BLaER1 (cell line): Measurements from ENCODE around the gene CSH2.
A peak's percentile ranks its signal among the peaks of the same experiment; 100 is the strongest.

ENCODE experiments used
- H3K27ac ChIP-seq: shearing (Covaris generic); formaldehyde crosslinking; 2 replicates; pipeline ENCODE4 v1.8.1; 2022
- H3K27me3 ChIP-seq: shearing (Covaris generic); formaldehyde crosslinking; 2 replicates; pipeline ENCODE4 v1.8.1; 2022
- H3K36me3 ChIP-seq: shearing (Covaris generic); formaldehyde crosslinking; 2 replicates; pipeline ENCODE4 v1.8.1; 2022
- H3K4me1 ChIP-seq: shearing (Covaris generic); formaldehyde crosslinking; 2 replicates; pipeline ENCODE4 v1.8.1; 2022
- H3K4me2 ChIP-seq: shearing (Covaris generic); formaldehyde crosslinking; 2 replicates; pipeline ENCODE4 v1.8.1; 2022
- H3K4me3 ChIP-seq: shearing (Covaris generic); formaldehyde crosslinking; 2 replicates; pipeline ENCODE4 v1.8.1; 2022
- H3K9ac ChIP-seq: shearing (Covaris generic); formaldehyde crosslinking; 2 replicates; pipeline ENCODE4 v1.8.1; 2022
- H3K9me3 ChIP-seq: shearing (Covaris generic); formaldehyde crosslinking; 2 replicates; pipeline ENCODE4 v1.8.1; 2022
- H4K20me1 ChIP-seq: shearing (Covaris generic); formaldehyde crosslinking; 2 replicates; pipeline ENCODE4 v1.8.1; 2022
- Cebpa-rat ChIP-seq: shearing (Covaris generic); IDR thresholded peaks from 2 replicates; pipeline ENCODE4 v1.8.1; 2022

Gene CSH2

DNA sequence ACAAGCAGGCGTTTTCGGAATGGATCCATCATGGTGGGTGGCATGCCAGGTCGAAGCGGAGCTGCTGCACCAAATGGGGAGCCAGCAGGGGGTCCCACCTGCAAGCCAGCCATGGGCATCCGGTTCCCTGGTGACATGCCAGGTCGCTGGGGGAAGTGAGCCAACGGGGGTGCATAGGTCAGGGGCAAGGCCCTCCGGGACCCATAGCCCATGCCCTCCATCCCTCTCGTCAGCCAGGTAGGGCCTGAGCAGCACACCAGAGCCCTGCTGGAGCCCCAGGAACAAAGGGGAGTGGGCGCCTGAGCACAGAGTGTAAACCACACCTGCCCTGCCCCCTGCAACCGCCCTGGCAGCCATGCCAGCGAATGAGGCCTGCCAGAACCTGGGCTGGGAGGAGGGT is 36.0 kb downstream of the CSH2 start:
- Histone ChIP-seq H3K4me3 (no peak overlapping the region), H3K9ac (peak overlapping the region; percentile 21; the same call in 1 of the 2 replicates), H3K4me1 (peaks cover 88% of the 10 kb centered on the region), H3K4me2 (peak overlapping the region; percentile 98), H3K27me3 (no peaks in the 10 kb centered on the region), H3K9me3 (no peaks in the 10 kb centered on the region), H3K27ac (peak overlapping the region; percentile 99), H3K36me3 (peaks cover 60% of the 10 kb centered on the region), H4K20me1 (peaks cover 87% of the 10 kb centered on the region)
- no peak for TF ChIP-seq Cebpa-rat

DNA sequence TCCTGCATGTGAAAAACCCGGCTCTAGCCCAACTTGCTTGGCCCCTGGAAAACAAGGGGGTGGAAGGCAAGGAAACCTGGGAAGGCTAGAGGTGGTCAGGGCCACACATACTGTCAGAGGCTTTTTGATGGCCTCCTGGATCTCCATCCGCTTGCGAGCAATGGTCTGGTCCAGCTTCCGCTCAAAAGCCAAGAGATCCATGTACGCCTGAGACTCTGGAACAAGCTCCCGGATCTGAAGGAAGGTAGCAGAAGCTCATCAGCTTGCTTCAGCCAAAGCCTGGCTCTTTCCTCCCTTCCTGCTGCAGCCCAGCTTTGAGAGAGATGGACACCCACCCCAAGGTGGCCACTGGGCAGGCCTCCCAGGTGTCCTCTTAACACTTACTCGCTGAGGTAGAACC is 36.7 kb downstream of the CSH2 start:
- H4K20me1 ChIP-seq: peaks cover 91% of the 10 kb centered on the region
- H3K4me1 ChIP-seq: peaks cover 94% of the 10 kb centered on the region
- H3K9ac ChIP-seq: 0 out of 2 replicates have a peak overlapping the region, but pooled peaks have one; percentile 21
- H3K4me2 ChIP-seq: peak overlapping the region; percentile 98; the same call in 1 of the 2 replicates
- peaks cover 66% of the 10 kb centered on the region for H3K36me3 ChIP-seq
- no peaks in the 10 kb centered on the region for H3K9me3 ChIP-seq
- TF ChIP-seq Cebpa-rat: no peak
- H3K27me3 ChIP-seq: no peaks in the 10 kb centered on the region
- H3K27ac ChIP-seq: 0 out of 2 replicates have a peak overlapping the region, but pooled peaks have one; percentile 25
- H3K4me3 ChIP-seq: no peak overlapping the region

DNA sequence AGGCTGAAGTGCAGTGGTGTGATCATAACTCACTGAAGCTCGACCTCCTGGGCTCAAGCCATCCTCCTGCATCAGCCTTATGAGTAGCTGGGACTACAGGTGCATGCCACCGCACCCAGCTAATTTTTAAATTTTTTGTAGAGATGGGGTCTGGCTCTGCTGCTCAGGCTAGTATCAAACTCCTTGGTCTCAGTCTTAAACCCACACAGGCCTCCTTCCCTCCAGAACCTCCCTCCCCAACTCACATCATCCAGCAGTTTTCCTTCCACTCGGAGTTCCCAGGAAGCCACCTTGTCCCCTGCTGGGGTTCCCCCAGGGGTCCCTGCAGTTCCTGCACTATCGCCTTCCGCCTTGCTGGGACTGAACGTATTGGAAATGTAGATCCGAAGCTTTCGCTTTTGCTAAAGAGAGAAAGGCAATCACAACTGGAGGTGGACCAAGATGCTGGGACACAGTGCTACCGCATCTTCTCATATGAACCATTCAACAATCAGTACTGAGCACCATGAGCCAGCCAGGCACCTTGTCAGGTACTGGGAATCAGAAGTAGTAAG is 38.2 kb downstream of the CSH2 start:
- Histone ChIP-seq H3K4me1 (peaks cover 94% of the 10 kb centered on the region), H3K9ac (0 out of 2 replicates have a peak overlapping the region, but pooled peaks have one; percentile 9), H3K36me3 (peaks cover 82% of the 10 kb centered on the region), H3K27me3 (no peaks in the 10 kb centered on the region), H3K9me3 (no peaks in the 10 kb centered on the region), H3K27ac (peak overlapping the region; percentile 80; the same call in 1 of the 2 replicates), H3K4me2 (peak overlapping the region; percentile 74), H4K20me1 (peaks cover 91% of the 10 kb centered on the region), H3K4me3 (no peak overlapping the region)
- no peak for TF ChIP-seq Cebpa-rat

DNA sequence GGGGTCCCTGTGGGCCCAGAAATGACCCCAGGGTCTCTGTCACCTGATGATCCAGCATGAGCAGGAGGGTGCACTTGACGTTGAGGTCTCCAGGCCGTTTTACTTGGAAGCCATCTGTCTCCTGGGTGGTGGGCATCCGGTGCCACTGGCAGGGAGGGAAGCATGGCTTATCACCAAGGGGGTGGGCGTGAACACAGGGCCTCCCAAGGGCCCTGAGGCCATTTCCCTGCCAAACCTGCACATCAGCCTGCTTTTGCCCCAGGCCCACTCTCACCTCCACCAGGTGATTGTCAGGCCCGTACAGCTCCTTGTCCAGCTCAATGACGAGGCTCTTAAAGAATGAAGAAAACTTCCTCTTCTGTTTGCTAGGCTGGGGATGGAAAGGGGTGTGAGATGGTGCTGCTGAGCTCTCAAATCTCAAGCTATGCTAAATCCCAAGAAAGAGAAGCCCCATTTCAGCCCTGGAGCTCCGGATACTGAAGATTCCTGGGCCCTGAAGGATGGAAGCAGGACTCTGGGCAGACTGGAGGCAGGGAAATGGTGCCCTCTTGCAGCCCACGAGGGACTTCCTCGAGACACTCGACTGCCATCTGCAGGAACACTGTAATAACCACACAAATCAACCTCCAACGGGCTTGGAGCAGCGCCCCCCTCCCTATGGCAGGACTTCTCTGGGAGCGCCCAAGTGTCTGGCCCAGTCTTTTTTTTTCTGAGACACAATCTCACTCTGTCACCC is 38.9 kb downstream of the CSH2 start:
- peak overlapping the region; percentile 80 for H3K27ac ChIP-seq
- H3K9ac ChIP-seq: peak overlapping the region; percentile 65
- no peak for TF ChIP-seq Cebpa-rat
- H3K4me2 ChIP-seq: peak overlapping the region; percentile 74
- peak overlapping the region; percentile 13; the same call in 1 of the 2 replicates for H3K4me3 ChIP-seq
- no peaks in the 10 kb centered on the region for H3K9me3 ChIP-seq
- H3K4me1 ChIP-seq: peaks cover 92% of the 10 kb centered on the region
- H3K27me3 ChIP-seq: no peaks in the 10 kb centered on the region
- H3K36me3 ChIP-seq: peaks cover 89% of the 10 kb centered on the region
- H4K20me1 ChIP-seq: peaks cover 84% of the 10 kb centered on the region

DNA sequence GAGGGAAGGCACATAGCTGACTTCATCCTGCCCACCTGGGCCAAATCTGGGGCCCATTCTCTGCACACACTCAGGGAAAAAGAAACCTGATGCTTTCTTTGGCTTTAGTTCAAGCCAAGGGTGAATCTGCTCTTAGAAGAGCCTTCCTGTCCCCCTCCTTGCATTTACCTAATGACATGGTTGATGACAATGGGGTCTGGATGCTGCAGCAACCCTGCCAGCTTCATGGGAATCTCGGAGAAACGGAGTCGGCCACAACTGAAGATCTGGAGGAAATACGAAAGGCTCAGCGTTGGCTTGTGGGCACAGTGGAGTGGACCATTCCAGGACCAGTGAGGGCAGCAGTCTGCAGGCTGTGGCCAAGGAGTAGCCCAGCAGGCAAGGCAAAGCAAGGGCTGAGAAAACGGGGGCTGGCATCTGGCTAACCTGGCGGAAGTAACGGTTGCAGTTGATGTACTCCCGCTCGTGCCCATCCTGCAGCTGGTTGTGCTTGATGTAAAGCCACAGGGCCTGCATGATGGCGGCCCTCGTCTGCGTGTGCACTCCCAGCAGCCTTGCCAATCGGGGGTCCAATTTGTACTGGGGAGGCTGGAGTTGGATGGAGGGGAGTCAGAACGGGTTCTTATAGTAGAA is 39.6 kb downstream of the CSH2 start:
- peaks cover 96% of the 10 kb centered on the region for H3K36me3 ChIP-seq
- 0 out of 2 replicates have a peak overlapping the region, but pooled peaks have one; percentile 13 for H3K4me3 ChIP-seq
- H3K27me3 ChIP-seq: no peaks in the 10 kb centered on the region
- H3K9me3 ChIP-seq: no peaks in the 10 kb centered on the region
- peak overlapping the region; percentile 65 for H3K9ac ChIP-seq
- H3K27ac ChIP-seq: peak overlapping the region; percentile 80
- H3K4me2 ChIP-seq: peak overlapping the region; percentile 74
- no peak for TF ChIP-seq Cebpa-rat
- peaks cover 92% of the 10 kb centered on the region for H3K4me1 ChIP-seq
- peaks cover 77% of the 10 kb centered on the region for H4K20me1 ChIP-seq

DNA sequence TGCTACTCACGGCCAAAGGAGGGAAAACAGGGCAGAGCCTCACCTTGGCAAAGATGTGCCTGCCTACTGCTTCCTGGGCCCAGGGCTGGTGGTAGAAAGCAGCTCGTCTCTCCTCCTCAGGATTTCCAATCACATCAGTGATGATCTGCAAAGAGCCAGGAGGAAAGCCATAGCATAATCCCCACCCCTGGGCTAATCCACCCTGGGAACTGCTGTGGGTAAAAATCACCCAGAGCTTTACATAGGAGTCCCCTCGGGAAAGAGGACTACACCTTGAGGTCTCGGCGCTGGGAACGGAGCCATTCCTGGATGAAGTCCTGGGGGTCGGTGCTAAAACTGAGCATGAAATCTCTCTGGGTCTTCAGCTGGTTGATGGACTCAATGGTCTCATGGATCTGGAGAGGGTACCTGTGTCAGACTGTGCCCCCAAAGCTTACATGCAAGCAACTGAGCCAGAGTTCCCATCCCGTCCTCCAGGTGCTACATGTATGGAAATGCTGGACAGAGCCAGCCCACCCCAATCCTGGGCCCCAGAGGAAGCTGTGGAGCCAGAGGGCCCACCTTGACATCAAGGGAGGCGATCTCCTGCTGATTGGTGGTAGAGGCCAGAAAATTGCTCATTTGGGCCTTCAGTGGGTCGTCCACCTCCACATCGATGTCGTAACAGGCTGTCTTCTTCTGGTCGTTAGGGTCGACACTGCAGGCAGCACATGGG is 40.3 kb downstream of the CSH2 start:
- Histone ChIP-seq H3K9ac (0 out of 2 replicates have a peak overlapping the region, but pooled peaks have one; percentile 65), H3K4me1 (peaks cover 92% of the 10 kb centered on the region), H3K27me3 (no peaks in the 10 kb centered on the region), H3K4me3 (no peak overlapping the region), H3K4me2 (peak overlapping the region; percentile 74), H3K9me3 (no peaks in the 10 kb centered on the region), H3K27ac (peak overlapping the region; percentile 80), H4K20me1 (peaks cover 72% of the 10 kb centered on the region), H3K36me3 (peaks cover 98% of the 10 kb centered on the region)
- TF ChIP-seq Cebpa-rat: no peak

DNA sequence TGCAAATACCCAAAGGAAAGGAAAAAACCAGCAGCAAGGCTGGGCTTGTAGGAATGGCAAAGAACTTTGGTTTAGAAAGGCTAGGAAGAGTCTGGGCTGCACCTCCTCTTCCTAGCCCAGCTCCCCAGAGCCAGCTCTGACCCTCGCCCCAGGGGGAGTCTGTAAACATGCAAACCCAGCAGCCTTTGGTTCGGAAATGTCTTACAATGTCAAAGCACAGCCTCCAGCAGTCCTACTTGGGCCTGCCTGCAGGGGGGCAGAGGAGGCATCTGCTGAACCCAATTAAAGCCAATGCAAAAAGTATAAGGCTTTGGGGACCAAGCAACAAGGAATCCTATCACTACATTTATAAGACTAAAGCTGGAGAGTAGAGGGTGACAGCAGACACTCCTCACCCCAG is 41.0 kb downstream of the CSH2 start:
- Histone ChIP-seq H3K4me3 (no peak overlapping the region), H3K9me3 (no peaks in the 10 kb centered on the region), H3K4me1 (peaks cover 87% of the 10 kb centered on the region), H3K9ac (0 out of 2 replicates have a peak overlapping the region, but pooled peaks have one; percentile 35), H3K4me2 (peak overlapping the region; percentile 74), H3K27ac (peak overlapping the region; percentile 80), H3K27me3 (no peaks in the 10 kb centered on the region), H3K36me3 (peaks cover 90% of the 10 kb centered on the region), H4K20me1 (peaks cover 70% of the 10 kb centered on the region)
- no peak for TF ChIP-seq Cebpa-rat

DNA sequence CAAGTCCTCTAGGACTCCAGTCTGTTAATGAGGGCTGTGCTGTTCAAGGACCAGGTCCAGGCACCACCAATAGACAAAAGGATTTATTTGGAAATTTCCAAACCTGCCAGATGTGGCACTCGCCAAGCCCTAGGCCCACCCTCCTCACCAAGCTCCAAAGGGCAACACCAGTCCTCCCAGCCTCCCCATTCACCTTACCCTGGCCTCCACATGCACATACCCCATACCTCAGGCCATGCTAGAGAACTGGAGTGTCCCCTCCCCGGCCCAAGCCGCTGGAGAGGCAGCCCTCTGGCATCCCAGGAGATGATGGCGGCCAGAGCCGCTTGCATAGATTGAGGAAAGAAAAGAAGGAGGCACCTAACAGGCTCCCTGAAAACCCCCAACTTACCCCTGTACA is 41.5 kb downstream of the CSH2 start:
- Histone ChIP-seq H3K4me1 (peaks cover 82% of the 10 kb centered on the region), H3K27ac (peak overlapping the region; percentile 80; the same call in 1 of the 2 replicates), H3K4me2 (peak overlapping the region; percentile 74)

DNA sequence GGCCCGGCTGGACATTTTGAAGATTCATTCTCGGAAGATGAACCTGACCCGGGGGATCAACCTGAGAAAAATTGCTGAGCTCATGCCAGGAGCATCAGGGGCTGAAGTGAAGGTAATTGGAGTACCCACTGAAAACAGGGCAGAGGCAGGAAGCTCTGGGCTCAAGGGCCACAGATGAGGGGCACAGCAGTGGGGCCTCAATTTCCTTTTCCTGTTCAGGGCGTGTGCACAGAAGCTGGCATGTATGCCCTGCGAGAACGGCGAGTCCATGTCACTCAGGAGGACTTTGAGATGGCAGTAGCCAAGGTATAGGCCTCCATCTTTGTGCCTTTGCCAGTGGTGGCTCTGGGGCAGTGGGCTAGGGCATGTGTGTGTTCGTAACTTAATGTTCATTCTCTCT is 42.0 kb downstream of the CSH2 start:
- Histone ChIP-seq H3K4me1 (peaks cover 77% of the 10 kb centered on the region), H3K27ac (peak overlapping the region; percentile 80), H3K4me2 (peak overlapping the region; percentile 74), H3K27me3 (no peaks in the 10 kb centered on the region), H3K36me3 (peaks cover 81% of the 10 kb centered on the region), H3K9me3 (no peaks in the 10 kb centered on the region), H3K4me3 (no peak overlapping the region), H4K20me1 (peaks cover 61% of the 10 kb centered on the region; the same call in 1 of the 2 replicates), H3K9ac (peak overlapping the region; percentile 35)
- TF ChIP-seq Cebpa-rat: no peak

More for the DNA sequence above, 41.5 kb downstream of the CSH2 start:
- Histone ChIP-seq H4K20me1 (peaks cover 66% of the 10 kb centered on the region), H3K9me3 (no peaks in the 10 kb centered on the region), H3K9ac (0 out of 2 replicates have a peak overlapping the region, but pooled peaks have one; percentile 35), H3K36me3 (peaks cover 86% of the 10 kb centered on the region), H3K27me3 (no peaks in the 10 kb centered on the region), H3K4me3 (no peak overlapping the region)
- no peak for TF ChIP-seq Cebpa-rat
